Neural progenitor cell (in vitro differentiated cells): ENCODE data around the gene BLOC1S1.

Source experiments
- CTCF ChIP-seq: fragments of 200-600 bp; sonication (generic); IDR thresholded peaks from 2 replicates; pipeline ENCODE4 v1.5.1; 2017; ENCODE audit warnings: antibody characterized with exemption, mild to moderate bottlenecking
- EZH2 ChIP-seq: fragments of 200-600 bp; sonication (generic); IDR thresholded peaks from 2 replicates; pipeline ENCODE4 v1.6.1; 2017; ENCODE audit warnings: antibody characterized with exemption, mild to moderate bottlenecking, moderate library complexity

GRCh38 chr12:55728939-55729818 lies 13.3 kb downstream of the BLOC1S1 start, which contains the start of gene CD63:
- TF ChIP-seq EZH2 = no peak
- TF ChIP-seq CTCF = no peak
